ENCODE data around the gene ZKSCAN2.

Gene ZKSCAN2

DNA sequence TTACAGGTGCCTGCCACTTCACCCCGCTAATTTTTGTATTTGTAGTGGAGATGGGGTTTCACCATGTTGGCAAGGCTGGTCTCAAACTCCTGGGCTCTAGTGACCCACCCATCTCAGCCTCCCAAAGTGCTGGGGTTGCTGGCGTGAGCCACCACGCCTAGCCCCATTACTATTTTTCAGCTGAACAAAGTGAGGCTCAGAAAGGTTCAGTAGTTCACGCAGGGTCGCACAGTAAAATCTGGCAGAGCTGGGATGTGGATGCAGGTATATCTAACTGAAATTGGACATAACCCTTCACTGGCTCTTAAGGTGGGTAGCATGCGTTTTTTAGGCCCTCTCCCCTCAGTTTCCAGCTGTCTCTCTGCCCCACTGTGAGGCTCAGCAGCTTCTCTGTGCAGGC is 33.7 kb downstream of the ZKSCAN2 start:
- DNase-seq, result no peak

DNA sequence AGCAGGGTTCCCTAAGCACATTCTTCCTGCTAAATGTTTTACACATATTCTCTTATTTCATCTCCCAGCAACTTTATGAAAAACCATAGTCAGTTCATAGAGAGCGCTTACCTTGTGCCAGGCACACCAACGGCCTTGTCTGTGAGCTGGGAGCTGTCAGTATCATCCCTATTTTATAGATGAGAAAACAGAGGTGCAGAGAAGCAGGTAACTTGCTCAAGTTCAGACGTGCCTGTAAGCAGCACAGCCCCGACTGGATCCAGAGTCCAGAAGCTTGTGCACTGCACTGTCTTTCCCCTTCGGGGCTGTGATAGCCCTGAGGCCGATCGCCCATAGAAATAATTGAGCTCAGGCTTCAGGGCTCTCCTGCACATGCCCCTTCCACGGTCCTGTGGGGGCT is 34.7 kb downstream of the ZKSCAN2 start:
- DNase-seq, result no peak

DNA sequence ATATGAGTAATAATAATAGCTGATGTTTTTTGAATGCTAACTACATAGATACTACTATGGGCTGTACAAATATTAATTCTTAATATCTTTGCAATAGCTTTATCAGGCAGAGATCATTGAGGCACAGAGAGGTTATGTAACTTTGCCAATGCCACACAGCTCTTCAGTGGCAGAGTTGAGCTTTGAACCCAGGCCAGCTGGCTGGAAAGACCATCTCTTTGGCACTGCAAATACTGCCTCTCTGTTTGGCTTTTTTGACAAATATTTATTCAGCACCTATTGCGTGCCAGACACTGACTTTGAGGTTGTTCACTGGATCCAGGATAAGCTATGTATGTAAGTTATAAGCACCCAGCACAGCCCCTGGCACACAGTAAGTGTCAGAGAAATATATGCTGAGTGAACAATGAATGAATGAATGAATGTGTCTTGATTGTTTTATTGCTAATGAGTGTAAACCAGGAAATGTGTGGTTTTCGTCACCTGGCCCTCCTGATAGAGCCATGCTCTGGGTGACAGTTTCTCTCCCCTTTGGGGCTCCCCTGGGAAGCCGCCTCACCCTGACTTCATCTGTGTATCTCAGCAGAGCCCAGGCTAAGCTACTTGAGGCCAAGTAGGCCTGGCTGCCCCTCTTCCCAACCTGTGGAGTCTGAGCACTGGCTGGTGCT is 38.4 kb downstream of the ZKSCAN2 start:
- no peak for DNase-seq

DNA sequence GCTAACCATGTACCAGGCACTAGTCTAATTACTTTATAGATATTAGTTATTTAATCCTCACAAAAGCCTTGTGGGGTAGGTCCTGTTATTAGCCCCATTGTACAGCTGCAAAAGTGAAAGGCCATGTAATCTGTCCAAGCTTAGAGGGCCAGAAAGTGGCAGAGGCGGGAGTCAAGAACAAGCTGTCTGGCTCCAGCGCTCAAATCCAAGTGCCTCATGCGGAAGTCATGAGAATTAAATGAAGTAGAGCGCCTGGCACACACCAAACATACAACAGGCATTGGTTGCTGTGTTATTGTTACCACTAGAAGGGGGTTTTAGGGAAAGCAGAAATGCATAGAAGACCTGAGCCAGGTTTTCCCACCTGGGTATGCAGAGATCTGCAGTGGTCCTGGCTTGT is 39.7 kb downstream of the ZKSCAN2 start:
- DNase-seq, result no peak

DNA sequence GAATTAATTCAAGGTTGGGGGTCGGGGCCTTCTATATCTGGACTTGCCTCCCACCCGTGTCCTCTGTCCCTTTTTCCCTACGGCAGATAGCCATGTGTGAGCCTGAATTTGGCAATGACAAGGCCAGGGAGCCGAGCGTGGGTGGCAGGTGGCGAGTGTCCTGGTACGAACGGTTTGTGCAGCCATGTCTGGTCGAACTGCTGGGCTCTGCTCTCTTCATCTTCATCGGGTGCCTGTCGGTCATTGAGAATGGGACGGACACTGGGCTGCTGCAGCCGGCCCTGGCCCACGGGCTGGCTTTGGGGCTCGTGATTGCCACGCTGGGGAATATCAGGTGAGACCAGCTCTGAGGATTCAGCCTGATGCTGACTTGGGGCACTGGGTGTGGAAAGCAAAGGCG is 40.5 kb downstream of the ZKSCAN2 start:
- no peak for DNase-seq

DNA sequence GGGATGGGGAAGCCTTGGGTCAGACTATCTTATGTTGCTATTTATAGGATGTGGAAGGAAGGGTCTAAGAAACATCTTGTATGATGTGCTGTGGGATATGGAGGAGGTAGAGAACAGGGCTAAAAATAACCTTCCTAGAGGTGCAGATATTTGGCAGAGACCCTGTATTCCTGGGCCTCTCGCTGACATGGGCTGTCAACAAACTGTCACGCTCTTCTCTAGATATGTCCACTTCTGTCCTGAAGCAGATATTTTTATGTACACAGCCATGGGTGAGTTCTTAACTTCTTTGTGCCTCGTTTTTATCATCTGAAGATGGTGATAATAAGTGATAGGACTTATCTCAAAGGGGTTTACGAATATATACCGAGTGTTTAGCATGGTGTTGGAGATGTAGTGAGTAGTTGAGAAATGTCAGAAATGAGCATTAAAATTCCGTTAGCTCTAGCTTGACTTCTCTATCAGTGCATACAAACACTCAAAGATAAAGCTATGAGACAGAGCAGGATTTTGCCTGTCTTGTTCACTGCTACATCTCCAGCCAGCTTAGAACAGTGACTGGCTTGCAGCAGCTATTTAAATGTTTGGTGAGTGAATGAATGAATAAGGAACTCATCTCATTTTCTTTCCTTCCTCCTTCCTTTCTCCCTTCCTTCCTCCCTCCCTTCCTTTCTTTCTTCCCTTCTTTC is 43.8 kb downstream of the ZKSCAN2 start:
- DNase-seq, result no peak

DNA sequence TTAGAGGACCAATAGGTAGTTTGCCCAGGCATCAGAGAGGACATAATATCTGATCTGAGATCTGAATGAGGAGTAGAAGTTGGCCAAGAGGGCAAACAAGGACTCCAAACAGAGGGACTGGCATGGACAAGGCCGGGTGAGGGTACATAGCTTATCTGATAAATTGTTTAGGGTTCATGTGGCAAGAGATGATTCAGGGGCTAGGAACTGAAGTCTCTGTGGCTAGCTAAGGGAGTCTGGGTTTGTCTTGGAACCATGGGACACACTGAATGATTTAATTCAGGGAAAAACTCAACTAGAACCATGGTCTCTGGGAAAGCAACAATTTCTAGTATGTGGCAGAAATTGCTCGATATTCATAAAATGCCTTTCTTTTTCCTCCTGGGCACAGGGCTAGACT is 45.0 kb downstream of the ZKSCAN2 start:
- no peak for DNase-seq

DNA sequence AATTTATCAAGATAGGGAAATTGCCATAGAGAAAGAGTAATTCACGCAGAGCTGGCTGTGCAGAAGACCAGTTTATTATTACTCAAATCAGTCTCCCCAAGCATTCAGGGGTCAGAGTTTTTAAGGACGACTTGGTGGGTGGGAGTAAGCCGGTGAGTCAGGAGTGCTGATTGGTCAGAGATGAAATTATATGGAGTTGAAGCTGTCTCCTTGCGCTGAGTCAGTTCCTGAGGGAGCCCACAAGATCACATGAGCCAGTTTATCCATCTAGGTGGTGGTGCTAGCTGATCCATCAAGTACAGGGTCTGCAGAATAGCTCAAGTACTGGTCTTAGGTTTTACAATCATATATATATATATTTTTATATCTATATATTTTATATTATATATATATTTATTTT is 46.9 kb downstream of the ZKSCAN2 start:
- DNase-seq, result peak; percentile 1 to 19

DNA sequence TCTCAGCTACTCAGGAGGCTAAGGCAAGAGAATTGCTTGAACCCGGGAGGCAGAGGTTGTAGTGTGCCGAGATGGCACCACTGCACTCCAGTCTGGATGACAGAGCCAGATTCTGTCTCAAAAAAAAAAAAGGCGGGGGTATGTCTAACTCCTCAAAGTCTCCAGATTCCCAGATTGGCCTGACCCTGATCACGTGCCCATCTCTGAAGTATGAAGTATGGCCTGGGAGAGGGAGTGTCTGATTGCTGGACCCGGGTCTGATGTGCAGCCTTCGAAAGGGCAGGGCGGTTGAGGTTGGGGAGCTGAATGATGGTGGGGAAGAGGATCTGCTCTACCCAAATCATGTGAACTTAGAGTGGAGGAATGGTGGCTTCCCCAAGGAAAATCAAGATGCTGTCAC is 58.2 kb downstream of the ZKSCAN2 start:
- no peak for DNase-seq

DNA sequence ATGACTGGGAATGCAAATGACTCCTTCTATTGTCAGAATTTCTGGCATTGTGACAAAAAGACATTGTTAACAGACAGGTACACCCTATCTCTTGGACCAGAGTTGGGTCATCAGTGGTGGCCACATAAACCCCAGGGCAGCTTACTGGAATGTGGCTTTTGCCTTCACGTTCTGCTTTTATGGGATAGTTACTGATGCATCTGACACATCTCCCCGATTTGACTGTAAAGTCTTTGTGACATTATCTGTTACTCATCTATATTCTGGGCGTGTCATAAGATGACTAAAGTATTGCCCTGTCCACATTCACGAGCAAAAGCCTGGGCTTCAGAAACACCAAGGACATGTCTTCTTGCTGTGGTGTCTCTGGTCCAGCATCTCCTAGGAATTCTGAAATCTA is 59.6 kb downstream of the ZKSCAN2 start:
- no peak for DNase-seq

DNA sequence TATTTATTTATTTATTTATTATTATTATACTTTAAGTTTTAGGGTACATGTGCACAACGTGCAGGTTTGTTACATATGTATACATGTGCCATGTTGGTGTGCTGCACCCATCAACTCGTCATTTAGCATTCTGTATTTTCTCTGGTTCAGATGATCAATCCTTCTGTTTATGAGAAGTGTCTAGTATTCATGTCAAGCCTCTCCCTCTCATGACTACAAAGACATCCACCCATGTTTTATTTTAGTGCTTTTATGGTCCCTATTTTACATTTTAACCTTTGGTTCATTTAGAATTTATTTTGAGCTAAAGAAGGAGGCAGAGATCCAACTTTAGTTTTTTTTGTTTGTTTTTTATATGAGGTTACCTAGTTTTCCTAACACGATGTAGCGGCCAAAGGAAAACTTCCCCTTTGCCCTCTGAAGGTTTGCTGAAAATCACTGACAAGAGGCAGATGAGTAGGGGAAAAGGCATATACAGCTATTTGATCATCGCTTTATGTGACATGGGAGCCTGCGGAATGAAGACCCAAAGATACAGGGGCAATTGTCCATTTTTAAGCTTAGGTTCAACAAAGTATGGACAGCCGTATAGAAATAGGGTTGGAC is 63.3 kb downstream of the ZKSCAN2 start:
- DNase-seq, result no peak

DNA sequence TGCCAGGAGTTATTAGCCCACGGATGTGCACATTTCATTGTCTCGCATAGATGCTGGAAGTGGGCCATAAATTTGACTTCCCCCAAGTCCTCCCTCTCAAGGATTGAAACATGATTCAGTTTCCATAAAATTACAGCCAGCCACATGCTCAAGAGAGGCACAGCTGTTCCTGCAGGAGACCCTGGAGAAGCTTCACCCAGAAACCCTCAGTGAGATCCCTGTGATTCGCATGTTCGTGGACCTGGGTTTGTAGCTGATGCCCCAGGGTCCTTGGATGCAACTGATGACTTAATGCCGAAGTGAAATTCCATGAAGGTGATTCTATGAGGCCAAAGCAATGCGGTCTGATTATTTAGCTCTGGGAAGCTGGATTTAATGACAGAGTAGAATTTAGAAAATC is 65.5 kb downstream of the ZKSCAN2 start:
- no peak for DNase-seq

DNA sequence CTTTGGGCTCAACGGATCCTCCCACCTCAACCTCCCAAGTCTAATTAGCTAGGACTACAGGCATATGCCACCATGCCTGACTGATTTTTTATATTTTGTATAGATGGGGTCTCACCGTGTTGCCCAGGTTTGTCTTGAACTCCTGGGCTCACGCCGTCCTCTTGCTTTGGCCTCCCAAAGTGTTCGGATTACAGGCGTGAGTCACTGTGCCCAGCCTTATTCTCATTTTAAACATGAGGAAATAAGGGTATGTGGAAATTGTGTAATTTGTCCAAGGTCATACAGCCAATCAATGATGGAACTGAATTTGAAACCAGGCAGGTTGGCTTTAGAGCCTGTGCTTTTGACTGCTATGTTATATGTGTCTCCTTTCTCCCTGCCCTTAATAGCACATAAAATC is 68.3 kb downstream of the ZKSCAN2 start:
- no peak for DNase-seq

DNA sequence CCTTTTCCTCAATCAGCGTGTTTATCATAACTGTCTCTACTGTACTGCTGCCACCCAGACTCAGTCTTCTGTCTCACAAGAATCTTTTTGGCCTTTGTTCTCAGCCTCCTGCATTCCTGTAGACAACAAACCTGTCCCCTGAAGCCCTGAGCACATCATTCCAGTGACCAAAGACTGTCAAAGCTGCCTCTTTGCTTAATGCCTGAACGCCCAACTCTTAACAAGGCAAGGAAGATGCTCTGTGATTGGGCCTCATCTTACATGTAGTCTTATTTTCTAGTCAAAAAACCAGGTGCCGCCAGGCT is 70.2 kb downstream of the ZKSCAN2 start:
- no peak for DNase-seq
